Heart left ventricle (tissue), 16 donors: ENCODE data around the gene CMTM5. TPM values are rescaled to one million over a fixed set of nuclear protein-coding genes. Genes with fewer than 3 reads are reported as not detected.

ENCODE experiments used
- ATAC-seq, 4 donors: fragments of 200-7000 bp; cut with Tn5 transposase; one replicate each; pipeline ENCODE4 v1.9.1; 2020 to 2022; ENCODE audit warnings: moderate library complexity in 4 of 4, mild to moderate bottlenecking in 3 of 4, moderate number of reproducible peaks in 1 of 4
- DNase-seq, 5 donors: peaks; one replicate each; pipeline ENCODE4 v3.0.0-alpha.2; 2020
- H3K27ac ChIP-seq, 12 donors: fragments of 200-600 bp; sonication (generic) in 4 of 12; one replicate each; pipeline versions ENCODE4 v1.5.0 to v1.8.0; 2016 to 2022; ENCODE audit warnings: mild to moderate bottlenecking in 2 of 12
- H3K27me3 ChIP-seq, 9 donors: fragments of 200-600 bp; sonication (generic) in 2 of 9; one replicate each; pipeline versions ENCODE4 v1.5.1 to v1.8.0; 2016 to 2022; ENCODE audit warnings: mild to moderate bottlenecking in 3 of 9
- H3K36me3 ChIP-seq, 9 donors: fragments of 200-600 bp; sonication (generic) in 2 of 9; one replicate each; pipeline versions ENCODE4 v1.5.0 to v1.8.0; 2018 to 2022; ENCODE audit warnings: mild to moderate bottlenecking in 2 of 9
- H3K4me1 ChIP-seq, 12 donors: fragments of 200-600 bp; sonication (generic) in 4 of 12; one replicate each; pipeline versions ENCODE4 v1.5.0 to v1.8.0; 2016 to 2022; ENCODE audit warnings: mild to moderate bottlenecking in 3 of 12
- H3K4me3 ChIP-seq, 12 donors: fragments of 200-600 bp; sonication (generic) in 4 of 12; one replicate each; pipeline versions ENCODE4 v1.5.0 to v1.8.0; 2017 to 2022; ENCODE audit warnings: mild to moderate bottlenecking in 9 of 12, moderate library complexity in 4 of 12
- H3K9me3 ChIP-seq, 12 donors: fragments of 200-600 bp; sonication (generic) in 4 of 12; one replicate each; pipeline versions ENCODE4 v1.5.0 to v1.8.0; 2016 to 2022; ENCODE audit warnings: mild to moderate bottlenecking in 1 of 12
- POLR2A ChIP-seq, 2 donors: fragments of 450-650 bp; IDR thresholded peaks; one replicate each; pipeline ENCODE4 v1.6.1; 2017; ENCODE audit warnings: antibody characterized with exemption in 2 of 2, mild to moderate bottlenecking in 2 of 2, moderate library complexity in 2 of 2
- WGBS, 4 donors: extraction: QIAGEN DNeasy Blood & Tissue Kit in 2 of 4; methylation state at CpG; one replicate each; pipeline versions ENCODE4 v1.1.5 to v1.1.7; 2013 to 2018; 5-methylcytosine and 5-hydroxymethylcytosine counted together
- intact Hi-C, 10 donors: fragments of 100-400 bp; cut with DNase I; formaldehyde crosslinking; loops; one replicate each; pipeline versions ENCODE4 v1.11.1 to v1.14.2; 2022
- polyA plus RNA-seq, 2 donors: library from polyadenylated mRNA; stranded (reverse); fragments of 200-250 nt; gene quantifications; one replicate each; pipeline ENCODE4 v1.2.3, GENCODE V29; 2013
- total RNA-seq, 9 donors: library from RNA; depleted of rRNA in 2 of 9; stranded (reverse); fragments of >200 nt in 2 of 9; fragmentation: NEBNext Ultra II Directional in 3 of 9; extraction: Animal tissue kit (Norgen Biotek cat#: 25700) in 3 of 9; gene quantifications; one replicate each; pipeline versions ENCODE4 v1.1.0 to v1.2.4, GENCODE V29; 2016 to 2023
- TF ChIP-seq, protein P1 (sequence below), 12 donors: fragments of 200-600 bp; sonication (generic) in 4 of 12; IDR thresholded peaks; one replicate each; pipeline versions ENCODE4 v1.5.0 to v1.8.0; 2018 to 2022; ENCODE audit warnings: antibody characterized with exemption in 12 of 12, mild to moderate bottlenecking in 5 of 12
- donor health status: ischemic (EF 13 %, LVEDD 7.1; RV severe dilation, severe dysfunction).
- donor health status: healthy with polysubstance abuse.
- donor health status: DM: no; HTN: yes; CAD: no.
- donor health status: DM: no; HTN: no; CAD: no.
- donor health status: ischemic (EF 25% LVEDD 6.9; RV normal size, moderate dysfunction).
- donor health status: ischemic (EF 25% LVEDD 5.7; RV mildly dilated, moderate dysfunction).
- donor health status: healthy.
- donor health status: DM: yes; HTN: yes; CAD: no.
- donor health status: ischemic (EF 35%, LVEDD 5.7; RV mildly dilated, moderate dysfunction).
- donor health status: nonischemic (EF 11% LVEDD 7.7; RV severe dilation, severe dysfunction).
- donor health status: DM: yes; HTN: yes; CAD: no.
- donor health status: PGD.
- donor health status: ischemic (EF 29% LVEDD 5.4; RV normal size, mild dysfunction).
- donor health status: nonischemic (EF 23%, LVEDD 6.1; RV moderate dilation, normal function).

The CMTM5 gene
- total and polyA plus RNA-seq, 11 donors: 0.32 to 1.8 (median 0.75) TPM; not detected in 4

DNA sequence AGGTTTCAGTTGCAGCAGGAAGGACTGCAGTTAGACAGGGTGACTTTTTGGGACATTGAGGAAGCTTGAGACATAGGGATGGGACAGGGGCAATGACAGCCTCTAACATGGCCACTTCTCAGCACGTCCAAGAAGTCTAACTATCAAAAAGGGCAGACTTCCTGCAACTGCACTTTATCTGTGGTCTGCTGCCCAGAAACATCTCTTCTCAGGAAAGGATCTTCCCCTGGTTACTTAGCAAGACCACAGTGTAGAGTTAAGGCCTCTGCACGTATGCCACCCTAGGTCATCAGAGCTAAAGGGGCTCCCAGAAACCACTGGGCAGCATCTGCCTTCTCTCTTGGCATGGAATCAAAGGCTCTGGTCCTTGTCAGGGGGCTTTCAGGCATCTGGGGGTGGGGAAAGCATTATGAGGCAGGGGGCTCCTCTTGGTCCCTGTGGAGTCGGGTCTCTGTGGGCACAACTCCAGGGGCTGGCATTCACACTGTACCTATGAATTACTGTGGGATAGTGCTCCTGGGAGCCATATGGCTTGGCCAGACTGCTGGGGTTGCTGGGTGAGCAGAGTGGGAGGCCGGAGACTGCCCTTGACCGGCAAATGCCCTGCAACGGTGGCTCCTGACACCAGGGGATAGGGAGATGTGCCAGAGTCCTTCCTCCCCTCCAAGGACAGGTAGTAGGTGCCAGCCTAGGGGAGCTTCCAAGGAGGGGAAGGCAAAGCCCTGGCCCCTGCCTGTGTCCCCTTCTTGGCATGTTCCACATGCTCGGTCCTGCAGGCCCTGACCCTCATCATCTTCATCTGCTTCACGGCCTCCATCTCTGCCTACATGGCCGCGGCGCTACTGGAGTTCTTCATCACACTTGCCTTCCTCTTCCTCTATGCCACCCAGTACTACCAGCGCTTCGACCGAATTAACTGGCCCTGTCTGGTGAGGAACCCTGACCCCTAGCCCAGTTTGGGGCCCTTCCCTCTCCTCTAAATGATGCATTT, 1.0 kb downstream of the CMTM5 start:
- Histone ChIP-seq H3K27ac (peak overlapping the region in 3 of 12 donors; percentile 12 to 37 (median 13)), H3K9me3 (no peaks in the 10 kb centered on the region), H3K36me3 (peaks cover 0 to 27% (median 19%) of the 10 kb centered on the region in 9 donors), H3K4me3 (no peak overlapping the region), H3K27me3 (no peaks in the 10 kb centered on the region), H3K4me1 (peaks cover 0 to 14% (median 0%) of the 10 kb centered on the region in 12 donors)
- DNase-seq: no peak
- ATAC-seq: peak in 3 of 4 donors; percentile 3 to 15 (median 7)
- intact Hi-C loops: loop anchor here in 9 of 10 donors (2.0 to 10.0 kb wide), 6 partner anchors 49 to 253 kb away; no protein-coding TSS in a partner anchor
- 59 to 75% (median 67%) methylated on average over 14 of the region's 14 CpGs for WGBS, 4 donors
- no peak for TF ChIP-seq POLR2A (IDR thresholded peaks at IDR 0.05)
- TF ChIP-seq, protein P1, sequence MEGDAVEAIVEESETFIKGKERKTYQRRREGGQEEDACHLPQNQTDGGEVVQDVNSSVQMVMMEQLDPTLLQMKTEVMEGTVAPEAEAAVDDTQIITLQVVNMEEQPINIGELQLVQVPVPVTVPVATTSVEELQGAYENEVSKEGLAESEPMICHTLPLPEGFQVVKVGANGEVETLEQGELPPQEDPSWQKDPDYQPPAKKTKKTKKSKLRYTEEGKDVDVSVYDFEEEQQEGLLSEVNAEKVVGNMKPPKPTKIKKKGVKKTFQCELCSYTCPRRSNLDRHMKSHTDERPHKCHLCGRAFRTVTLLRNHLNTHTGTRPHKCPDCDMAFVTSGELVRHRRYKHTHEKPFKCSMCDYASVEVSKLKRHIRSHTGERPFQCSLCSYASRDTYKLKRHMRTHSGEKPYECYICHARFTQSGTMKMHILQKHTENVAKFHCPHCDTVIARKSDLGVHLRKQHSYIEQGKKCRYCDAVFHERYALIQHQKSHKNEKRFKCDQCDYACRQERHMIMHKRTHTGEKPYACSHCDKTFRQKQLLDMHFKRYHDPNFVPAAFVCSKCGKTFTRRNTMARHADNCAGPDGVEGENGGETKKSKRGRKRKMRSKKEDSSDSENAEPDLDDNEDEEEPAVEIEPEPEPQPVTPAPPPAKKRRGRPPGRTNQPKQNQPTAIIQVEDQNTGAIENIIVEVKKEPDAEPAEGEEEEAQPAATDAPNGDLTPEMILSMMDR (IDR thresholded peaks at IDR 0.05): no peak

DNA sequence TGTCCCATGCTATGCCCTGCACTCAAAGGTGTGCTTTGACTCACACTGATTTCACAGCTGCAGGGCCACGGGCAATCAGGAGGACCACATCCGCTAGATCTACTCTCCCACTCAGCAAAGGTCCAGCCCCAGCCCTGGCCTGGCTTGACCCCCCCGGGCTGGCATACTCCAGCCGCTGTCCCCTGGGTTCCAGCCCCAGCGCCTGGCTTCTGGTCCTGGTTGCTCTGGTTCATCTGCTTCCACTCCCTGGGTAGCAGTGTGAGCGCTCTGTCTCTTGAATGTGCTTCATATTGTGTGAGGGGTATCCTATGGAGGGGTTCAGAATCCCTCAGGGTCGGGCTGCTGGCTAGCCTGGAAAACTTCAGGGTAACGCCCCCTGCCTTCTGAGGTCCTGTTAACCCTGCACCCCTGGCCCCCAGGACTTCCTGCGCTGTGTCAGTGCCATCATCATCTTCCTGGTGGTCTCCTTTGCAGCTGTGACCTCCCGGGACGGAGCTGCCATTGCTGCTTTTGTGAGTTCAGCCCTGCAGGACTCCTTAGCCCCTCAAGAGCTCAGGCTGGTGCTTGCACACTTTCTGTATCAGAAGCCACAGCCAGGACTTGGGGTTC, 1.9 kb downstream of the CMTM5 start:
- Histone ChIP-seq H3K4me1 (peaks cover 0 to 14% (median 0%) of the 10 kb centered on the region in 12 donors), H3K27ac (no peak overlapping the region), H3K27me3 (no peaks in the 10 kb centered on the region), H3K36me3 (peaks cover 0 to 35% (median 27%) of the 10 kb centered on the region in 9 donors), H3K9me3 (no peaks in the 10 kb centered on the region), H3K4me3 (no peak overlapping the region)
- TF ChIP-seq, protein P1 (IDR thresholded peaks at IDR 0.05): no peak
- peak in 1 of 2 donors; percentile 24 for TF ChIP-seq POLR2A (IDR thresholded peaks at IDR 0.05)
- ATAC-seq (peak in 3 of 4 donors; percentile 3 to 25 (median 10)), DNase-seq (no peak)
- intact Hi-C loops: loop anchor here in 9 of 10 donors (2.0 to 10.0 kb wide), 6 partner anchors 50 to 254 kb away; no protein-coding TSS in a partner anchor
- WGBS, 4 donors: 55 to 69% (median 62%) methylated on average over 9 to 11 of the region's 11 CpGs

DNA sequence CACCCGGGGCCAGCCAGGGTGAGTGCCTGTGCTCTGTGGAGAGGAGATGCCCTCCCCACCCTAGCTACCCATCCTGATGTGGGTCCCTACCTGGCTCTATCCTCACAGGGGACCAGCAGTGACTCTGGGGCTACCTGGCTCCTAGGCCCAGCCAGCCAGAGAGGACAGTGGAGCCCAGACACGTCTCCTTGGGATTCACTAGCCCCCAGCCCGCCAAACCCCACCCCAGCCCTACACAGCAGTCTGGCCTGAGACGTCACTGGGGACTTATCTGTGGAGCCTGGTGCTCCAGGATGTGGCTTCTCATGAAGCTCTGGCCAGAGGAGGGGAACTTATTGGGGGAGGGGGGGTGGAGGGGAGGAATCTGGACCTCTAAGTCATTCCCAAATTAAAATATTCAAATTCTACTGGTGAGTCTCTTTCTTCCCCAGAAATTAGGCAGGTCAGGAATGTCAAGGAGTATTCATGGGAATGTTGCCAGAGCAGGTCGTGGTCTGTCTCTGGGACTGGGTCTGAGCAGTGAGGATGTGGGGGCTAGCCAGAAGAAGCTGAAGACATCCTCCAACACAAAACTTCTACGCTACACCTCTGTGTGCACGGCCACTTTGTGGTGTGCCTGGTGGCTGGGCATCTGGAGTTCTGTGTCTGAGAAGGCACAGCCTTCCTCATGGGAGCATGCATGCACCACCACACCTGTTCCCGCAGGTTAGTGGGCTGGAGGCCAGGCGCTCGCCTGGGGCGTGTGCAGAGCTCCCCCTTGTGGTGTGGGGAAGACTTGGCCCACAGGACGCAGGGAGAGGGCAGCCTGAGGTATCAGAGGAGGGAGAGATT, 2.7 kb downstream of the CMTM5 start:
- Histone ChIP-seq H3K9me3 (no peaks in the 10 kb centered on the region), H3K4me3 (no peak overlapping the region), H3K27me3 (no peaks in the 10 kb centered on the region), H3K27ac (peak overlapping the region in 1 of 12 donors; percentile 18), H3K36me3 (peaks cover 0 to 44% (median 32%) of the 10 kb centered on the region in 9 donors), H3K4me1 (peaks cover 0 to 14% (median 0%) of the 10 kb centered on the region in 12 donors)
- intact Hi-C loops: loop anchor here (1.0 to 10.0 kb wide), 10 partner anchors 51 to 255 kb away; no protein-coding TSS in a partner anchor
- 32 to 39% (median 35%) methylated on average over 11 to 12 of the region's 12 CpGs for WGBS, 4 donors
- TF ChIP-seq POLR2A (IDR thresholded peaks at IDR 0.05): peak in 1 of 2 donors; percentile 38
- TF ChIP-seq, protein P1 (IDR thresholded peaks at IDR 0.05): peak; percentile 77 to 90 (median 82)
- ATAC-seq (peak; percentile 13 to 39 (median 24)), DNase-seq (peak; percentile 44 to 81 (median 70))
